ENCODE data around the gene SLC9A8. TPM values are rescaled to one million over a fixed set of nuclear protein-coding genes. Genes with fewer than 3 reads are reported as not detected.

Gene SLC9A8
- total and polyA plus RNA-seq, 2 of the 4 experiments (the other 2 are of a cell fraction): 4.1 to 5.0 TPM

- intact Hi-C loops (cut with micrococcal nuclease): no loop called here
- H3K18ac ChIP-seq (ENCODE audit: low read depth, low read length): no peak overlapping the region
- H2BK20ac ChIP-seq (ENCODE audit: low read depth, low read length): no peak overlapping the region
- H3K9ac ChIP-seq (ENCODE audit: low read depth, low read length): no peak overlapping the region
- H3K79me1 ChIP-seq (ENCODE audit: low read depth in 1 of 2, low read length in 2 of 2): no peaks in the 10 kb centered on the region
- DNase-seq (no peak), ATAC-seq (ENCODE audit: low read depth) (no peak)
- H2BK120ac ChIP-seq (ENCODE audit: low read depth, low read length): no peak overlapping the region
- no peak overlapping the region for H4K5ac ChIP-seq (ENCODE audit: low read depth, low read length)
- no peaks in the 10 kb centered on the region for H4K20me1 ChIP-seq (ENCODE audit: insufficient read depth, low read length)
- no peak overlapping the region for H2BK5ac ChIP-seq (ENCODE audit: low read depth, low read length, poor library complexity, severe bottlenecking)
- dilution Hi-C loops (cut with HindIII; ENCODE audit: low sequenced_read_pairs, unreplicated experiment): no loop called here
- no peak overlapping the region for H3K4me2 ChIP-seq (ENCODE audit: low read depth, low read length)
- no peak overlapping the region for H2AFZ ChIP-seq (replicated peaks; ENCODE audit: low read length, poor library complexity)
- no CpG with 5 or more reads among the region's 6 CpGs for WGBS, 2 experiments (ENCODE audit: extremely low coverage in 2 of 2, insufficient read length in 1 of 2)
- no peak overlapping the region for H2AK9ac ChIP-seq (replicated peaks; ENCODE audit: low read depth, low read length, poor library complexity)
- H3K9me3 ChIP-seq (ENCODE audit: control insufficient read depth, insufficient read depth, low read length): no peaks in the 10 kb centered on the region
- H2AK5ac ChIP-seq (ENCODE audit: low read depth, low read length): no peak overlapping the region
- H2BK15ac ChIP-seq (ENCODE audit: low read depth, low read length): no peak overlapping the region
- in situ Hi-C loops (cut with MboI; ENCODE audit: low sequenced_read_pairs): no loop called here
- no peak overlapping the region for H4K91ac ChIP-seq (ENCODE audit: insufficient read depth, low read depth, low read length)
- CTCF ChIA-PET: no interaction called here
- no peak overlapping the region for H3K14ac ChIP-seq (replicated peaks; ENCODE audit: low read depth, low read length)
- TF ChIP-seq MXI1 (IDR thresholded peaks at IDR 0.05; ENCODE audit: borderline replicate concordance, low read depth, low read length) (no peak), NFE2L2 (IDR thresholded peaks at IDR 0.05; ENCODE audit: low read depth, low read length) (no peak)
- H3K56ac ChIP-seq (ENCODE audit: extremely low read depth, insufficient read depth, low read length): no peak overlapping the region
- POLR2A ChIA-PET (ENCODE audit: unreplicated experiment): no interaction called here
- peaks cover 3% of the 10 kb centered on the region; the same call in 1 of the 2 replicates for H3K9me1 ChIP-seq (ENCODE audit: insufficient read depth, low read length)
- H3K4me3 ChIP-seq (ENCODE audit: insufficient read depth, low read depth, low read length): no peak overlapping the region
- no peaks in the 10 kb centered on the region for H3K4me1 ChIP-seq (ENCODE audit: control insufficient read depth, insufficient read depth, low read length)
- no peak overlapping the region for H4K8ac ChIP-seq (ENCODE audit: low read depth in 2 of 2, low read length in 2 of 2)
- no peaks in the 10 kb centered on the region for H3K36me3 ChIP-seq (ENCODE audit: control insufficient read depth, insufficient read depth, low read length)
- H3K27ac ChIP-seq (ENCODE audit: insufficient read depth, low read length): no peak overlapping the region
- no peak overlapping the region for H3K23ac ChIP-seq (ENCODE audit: low read depth, low read length)
- no TSS peak for BruUV-seq (replicated peaks)
- peaks cover 10% of the 10 kb centered on the region for H3K27me3 ChIP-seq (ENCODE audit: control insufficient read depth, insufficient read depth, low read length)
- H3K4ac ChIP-seq (ENCODE audit: low read depth, low read length): no peak overlapping the region
Measured at GRCh38 chr20:49797344-49797615, 15.3 kb upstream of the SLC9A8 start.
